GM21515 (cell line): Measurements from ENCODE around the gene GPR160.
"Not testable (repeated sequence)": the region's sequence is repeated elsewhere in the genome, so short reads cannot be mapped to it uniquely, and the experiment has no call there.

ENCODE experiments used
- ATAC-seq: cut with Tn5 transposase; IDR thresholded peaks from one replicate; pipeline ENCODE4 v1.9.1; 2021; ENCODE audit not compliant: unreplicated experiment

GPR160 gene

DNA sequence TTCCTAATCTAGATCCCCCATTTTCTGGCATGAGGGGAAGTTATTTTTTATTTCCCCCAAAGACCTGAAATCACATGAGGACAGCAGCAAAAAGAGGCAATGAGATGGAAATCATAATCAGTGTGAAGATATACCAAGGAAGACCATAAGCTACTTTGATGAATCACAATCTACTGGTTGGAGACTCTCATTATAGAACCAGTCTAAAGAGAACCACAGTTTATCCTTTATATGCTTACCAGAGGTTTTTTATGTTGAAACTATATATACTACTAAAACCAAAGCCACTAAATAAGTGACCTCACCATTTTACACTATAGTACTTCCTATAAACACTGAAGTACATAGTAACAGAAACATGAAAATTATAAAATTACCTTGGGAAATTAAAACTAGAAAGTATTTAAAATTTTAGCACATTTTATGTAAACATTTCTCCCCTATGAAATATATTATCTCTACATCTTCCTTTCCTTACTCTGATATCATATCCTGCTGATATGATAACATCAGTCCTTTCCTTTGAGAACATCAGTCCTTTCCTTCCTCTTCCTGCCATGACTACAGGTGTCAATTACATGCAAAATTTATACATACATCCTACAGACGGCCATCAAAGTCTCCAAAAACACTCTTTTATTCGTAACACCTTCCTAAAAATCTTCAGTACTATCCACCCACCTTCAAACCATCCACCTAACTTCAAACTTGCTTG is 71.9 kb downstream of the GPR160 start:
- ATAC-seq, result no peak

- ATAC-seq, result no peak
These were observed 73.5 kb downstream of the GPR160 start for GRCh38 chr3:170111147-170111771.

GRCh38 chr3:170114165-170114564 is 76.4 kb downstream of the GPR160 start:
- ATAC-seq, result not testable (repeated sequence)

GRCh38 chr3:170117134-170117533 is 79.3 kb downstream of the GPR160 start:
- ATAC-seq, result no peak

- ATAC-seq, result peak; percentile 92
These were observed 90.6 kb downstream of the GPR160 start for GRCh38 chr3:170128259-170128976.

DNA sequence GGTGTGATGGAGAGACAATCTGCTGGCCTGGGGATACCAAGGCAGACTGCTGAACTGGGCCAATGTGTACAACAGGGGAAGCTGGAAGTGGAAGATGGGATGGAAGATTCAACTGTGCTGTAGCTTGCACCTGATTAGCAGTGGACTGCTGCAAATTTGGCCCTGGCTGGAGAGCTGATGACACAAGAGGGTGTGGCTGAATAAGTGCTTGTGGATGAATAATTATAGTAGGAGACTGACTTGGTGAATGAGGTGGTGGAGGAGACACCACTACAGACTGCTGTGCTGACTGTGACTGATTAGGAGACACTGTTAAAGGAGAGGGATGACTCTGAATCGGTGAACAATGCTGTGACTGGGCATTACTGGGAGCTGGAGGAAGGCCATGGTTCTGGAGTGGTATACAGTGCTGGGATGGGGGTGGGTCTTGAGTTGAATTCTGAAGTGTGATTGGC is 91.2 kb downstream of the GPR160 start:
- peak; percentile 50 for ATAC-seq

DNA sequence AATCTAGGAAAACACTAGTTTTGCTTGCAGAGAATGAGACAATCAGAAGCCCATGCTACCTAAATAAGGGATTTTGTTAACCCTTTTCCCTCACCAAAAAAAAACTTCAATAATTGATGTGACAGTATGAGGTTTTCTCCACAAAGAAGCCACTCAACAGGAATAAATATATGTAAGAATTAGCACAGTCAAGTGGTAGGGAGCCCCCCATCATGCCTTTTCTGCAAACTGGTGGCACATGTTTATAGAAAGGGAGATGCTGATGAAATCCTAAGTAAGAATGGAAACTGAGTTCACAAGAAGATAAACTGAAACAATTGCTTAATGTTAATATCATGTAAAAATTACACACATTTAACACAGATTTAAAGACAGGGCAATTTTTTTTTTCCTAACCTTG is 92.7 kb downstream of the GPR160 start:
- no peak for ATAC-seq

GRCh38 chr3:170132335-170132734 is 94.5 kb downstream of the GPR160 start:
- ATAC-seq, result no peak
